Progenitor cell of endocrine pancreas (in vitro differentiated cells): ENCODE data around the gene PHOX2B. TPM values are rescaled to one million over a fixed set of nuclear protein-coding genes. Genes with fewer than 3 reads are reported as not detected.
A peak's percentile ranks its signal among the peaks of the same experiment; 100 is the strongest.

Experiments
- DNase-seq: peaks from one replicate; pipeline ENCODE4 v3.0.0; 2021; ENCODE audit warnings: low spot score; ENCODE audit not compliant: unreplicated experiment
- H3K27ac Mint-ChIP-seq: 2 replicates; pipeline ENCODE4 v1.8.0; 2021; ENCODE audit warnings: mild to moderate bottlenecking, moderate library complexity, mixed read lengths
- H3K27me3 Mint-ChIP-seq: 2 replicates; pipeline ENCODE4 v1.8.0; 2021; ENCODE audit warnings: mixed read lengths
- H3K36me3 Mint-ChIP-seq: 2 replicates; pipeline ENCODE4 v1.8.0; 2022; ENCODE audit warnings: mixed read lengths; ENCODE audit not compliant: insufficient read depth
- H3K4me1 Mint-ChIP-seq: 2 replicates; pipeline ENCODE4 v1.8.0; 2021; ENCODE audit warnings: low read depth, mixed read lengths
- H3K4me3 Mint-ChIP-seq: 2 replicates; pipeline ENCODE4 v1.8.0; 2021; ENCODE audit warnings: low read depth, mild to moderate bottlenecking, moderate library complexity, mixed read lengths
- H3K9me3 Mint-ChIP-seq: 2 replicates; pipeline ENCODE4 v1.8.0; 2021; ENCODE audit warnings: low read depth, mixed read lengths
- total RNA-seq: library from RNA; stranded (reverse); gene quantifications from 2 replicates; pipeline ENCODE4 v1.2.1, GENCODE V29; 2021
- TF ChIP-seq, protein P1 (sequence below): fragments of 200-600 bp; sonication (generic); IDR thresholded peaks from one replicate; pipeline ENCODE4 v1.5.0; 2021; ENCODE audit warnings: antibody characterized with exemption, mild to moderate bottlenecking; ENCODE audit not compliant: unreplicated experiment

The PHOX2B gene
- total RNA-seq, 1 donor from 2014 or later = not detected

- Mint-ChIP-seq H3K4me1 (peaks cover 3% of the 10 kb centered on the region), H3K4me3 (no peak overlapping the region), H3K36me3 (no peaks in the 10 kb centered on the region), H3K27ac (no peak overlapping the region), H3K9me3 (peaks cover 6% of the 10 kb centered on the region), H3K27me3 (peaks cover 80% of the 10 kb centered on the region)
- DNase-seq = no peak
- TF ChIP-seq, protein P1, sequence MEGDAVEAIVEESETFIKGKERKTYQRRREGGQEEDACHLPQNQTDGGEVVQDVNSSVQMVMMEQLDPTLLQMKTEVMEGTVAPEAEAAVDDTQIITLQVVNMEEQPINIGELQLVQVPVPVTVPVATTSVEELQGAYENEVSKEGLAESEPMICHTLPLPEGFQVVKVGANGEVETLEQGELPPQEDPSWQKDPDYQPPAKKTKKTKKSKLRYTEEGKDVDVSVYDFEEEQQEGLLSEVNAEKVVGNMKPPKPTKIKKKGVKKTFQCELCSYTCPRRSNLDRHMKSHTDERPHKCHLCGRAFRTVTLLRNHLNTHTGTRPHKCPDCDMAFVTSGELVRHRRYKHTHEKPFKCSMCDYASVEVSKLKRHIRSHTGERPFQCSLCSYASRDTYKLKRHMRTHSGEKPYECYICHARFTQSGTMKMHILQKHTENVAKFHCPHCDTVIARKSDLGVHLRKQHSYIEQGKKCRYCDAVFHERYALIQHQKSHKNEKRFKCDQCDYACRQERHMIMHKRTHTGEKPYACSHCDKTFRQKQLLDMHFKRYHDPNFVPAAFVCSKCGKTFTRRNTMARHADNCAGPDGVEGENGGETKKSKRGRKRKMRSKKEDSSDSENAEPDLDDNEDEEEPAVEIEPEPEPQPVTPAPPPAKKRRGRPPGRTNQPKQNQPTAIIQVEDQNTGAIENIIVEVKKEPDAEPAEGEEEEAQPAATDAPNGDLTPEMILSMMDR = no peak
Measured at GRCh38 chr4:41727861-41728572, 20.5 kb downstream of the PHOX2B start.

DNA sequence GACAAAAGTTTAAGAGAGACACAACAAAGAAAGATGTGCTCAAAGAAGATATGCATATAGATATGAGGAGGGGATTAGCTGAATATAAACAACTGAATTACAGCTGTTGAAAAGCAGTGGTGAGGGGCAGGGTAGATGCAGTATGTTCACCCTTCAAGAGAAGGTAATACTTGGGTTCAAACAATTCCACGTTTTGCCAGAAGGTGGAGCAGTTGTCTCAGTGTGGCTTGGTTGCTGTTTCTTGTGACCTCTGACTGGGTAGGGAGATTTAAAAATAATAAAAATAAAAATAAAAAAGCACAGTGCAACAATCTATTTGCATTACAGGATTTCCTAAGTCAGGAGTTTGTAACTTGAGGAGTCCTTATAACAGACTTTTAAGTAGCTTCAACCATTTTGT lies 23.3 kb downstream of the PHOX2B start:
- DNase-seq = no peak

DNA sequence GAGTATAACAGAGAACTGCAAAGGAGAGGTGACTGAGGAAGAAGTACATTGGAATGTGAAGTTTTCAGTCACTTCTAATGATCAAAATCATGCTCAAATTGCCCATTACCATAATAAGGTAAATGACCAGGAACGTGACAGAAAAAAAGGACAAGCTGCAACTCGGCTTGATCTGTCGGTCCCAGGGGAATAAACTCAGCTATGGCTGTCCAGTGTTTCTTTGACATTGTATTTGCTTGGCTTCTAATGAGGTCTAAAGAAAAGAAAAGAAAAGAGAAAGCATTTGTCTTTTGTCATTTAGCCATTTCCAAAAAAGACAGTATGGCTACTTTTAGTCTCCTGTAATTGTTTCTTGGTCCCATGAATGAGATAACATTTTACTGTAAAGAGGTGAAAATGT lies 25.2 kb downstream of the PHOX2B start:
- Mint-ChIP-seq H3K27ac (no peak overlapping the region), H3K27me3 (peaks cover 82% of the 10 kb centered on the region), H3K4me1 (no peaks in the 10 kb centered on the region), H3K9me3 (peaks cover 6% of the 10 kb centered on the region), H3K36me3 (no peaks in the 10 kb centered on the region), H3K4me3 (no peak overlapping the region)
- TF ChIP-seq, protein P1 = no peak
- no peak for DNase-seq

More for the DNA sequence above, 23.3 kb downstream of the PHOX2B start:
- TF ChIP-seq, protein P1 = peak; percentile 33
- Mint-ChIP-seq H3K36me3 (no peaks in the 10 kb centered on the region), H3K27ac (no peak overlapping the region), H3K27me3 (peaks cover 81% of the 10 kb centered on the region), H3K4me3 (no peak overlapping the region), H3K4me1 (no peaks in the 10 kb centered on the region), H3K9me3 (peaks cover 6% of the 10 kb centered on the region)

DNA sequence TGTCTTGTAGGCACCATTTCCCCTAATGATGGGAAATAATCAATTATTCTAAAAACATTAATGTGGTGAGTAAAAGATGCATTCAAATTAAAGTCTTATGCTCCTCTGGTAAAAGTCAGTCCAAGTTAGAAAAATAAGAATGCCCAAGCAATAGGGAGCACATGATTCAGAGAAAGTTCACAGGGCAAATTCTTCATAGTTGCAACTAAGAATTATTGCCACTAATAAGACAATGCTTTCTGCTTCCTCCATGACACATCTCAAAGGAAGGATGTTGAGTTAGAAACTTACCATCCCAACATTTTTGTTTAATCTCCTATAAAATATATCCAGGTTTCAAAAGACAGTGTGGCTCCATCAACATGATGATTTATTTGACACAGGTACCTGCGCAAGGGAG lies 26.3 kb downstream of the PHOX2B start:
- H3K27ac Mint-ChIP-seq = no peak overlapping the region
- no peaks in the 10 kb centered on the region for H3K36me3 Mint-ChIP-seq
- peaks cover 75% of the 10 kb centered on the region for H3K27me3 Mint-ChIP-seq
- DNase-seq = no peak
- no peaks in the 10 kb centered on the region for H3K4me1 Mint-ChIP-seq
- TF ChIP-seq, protein P1 = no peak
- peaks cover 6% of the 10 kb centered on the region for H3K9me3 Mint-ChIP-seq
- H3K4me3 Mint-ChIP-seq = no peak overlapping the region

DNA sequence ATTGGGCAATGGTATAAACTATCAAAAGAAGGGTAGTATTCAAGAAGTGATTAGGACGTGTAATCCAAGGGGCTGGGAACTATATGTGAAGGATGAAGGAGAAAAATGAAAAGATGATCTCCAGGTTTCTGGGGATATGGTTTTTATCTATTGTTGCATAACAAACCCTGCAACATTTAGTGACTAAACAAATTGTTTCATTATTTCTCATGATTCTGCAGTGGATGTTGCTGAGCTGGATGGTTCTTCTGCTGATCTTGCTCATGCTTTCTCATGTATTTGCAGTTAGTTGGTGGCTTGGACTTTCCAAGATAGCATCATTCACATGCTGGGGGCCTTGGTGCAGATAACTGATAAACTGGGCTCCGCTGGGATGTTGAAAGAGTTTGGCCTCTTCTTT lies 29.1 kb downstream of the PHOX2B start:
- peaks cover 81% of the 10 kb centered on the region for H3K27me3 Mint-ChIP-seq
- H3K4me3 Mint-ChIP-seq = no peak overlapping the region
- TF ChIP-seq, protein P1 = no peak
- no peak overlapping the region for H3K27ac Mint-ChIP-seq
- DNase-seq = no peak
- H3K36me3 Mint-ChIP-seq = no peaks in the 10 kb centered on the region
- no peaks in the 10 kb centered on the region for H3K9me3 Mint-ChIP-seq
- no peaks in the 10 kb centered on the region for H3K4me1 Mint-ChIP-seq
